Fibroblast of lung (primary cell): ENCODE results near the gene FBXO34. TPM values are rescaled to one million over a fixed set of nuclear protein-coding genes. Genes with fewer than 3 reads are reported as not detected.

Source experiments
- DNase-seq, 2 donors: peaks; one replicate each; pipeline versions ENCODE4 v3.0.0 to v3.0.0-alpha.2; 2010; ENCODE audit warnings: low read depth in 2 of 2
- H2AFZ ChIP-seq: 2 replicates; pipeline ENCODE4 v1.5.1; 2012; ENCODE audit warnings: low read length, control low read depth, inconsistent platforms
- H3K27ac ChIP-seq: 2 replicates; pipeline ENCODE4 v1.5.1; 2011; ENCODE audit warnings: low read length, control low read depth; ENCODE audit not compliant: insufficient read depth
- H3K27me3 ChIP-seq: 2 replicates; pipeline ENCODE4 v1.5.1; 2011; ENCODE audit warnings: mild to moderate bottlenecking, low read length; ENCODE audit not compliant: control insufficient read depth, insufficient read depth
- H3K36me3 ChIP-seq: 2 replicates; pipeline ENCODE4 v1.5.1; 2011; ENCODE audit warnings: low read length; ENCODE audit not compliant: control insufficient read depth, insufficient read depth
- H3K4me1 ChIP-seq: 2 replicates; pipeline ENCODE4 v1.5.1; 2011; ENCODE audit warnings: low read length; ENCODE audit not compliant: control insufficient read depth, insufficient read depth; ENCODE audit errors: extremely low read depth
- H3K4me2 ChIP-seq: 2 replicates; pipeline ENCODE4 v1.5.1; 2011; ENCODE audit warnings: low read length, control low read depth; ENCODE audit not compliant: insufficient read depth; ENCODE audit errors: extremely low read depth
- H3K4me3 ChIP-seq, 4 experiments: fragments of 200-600 bp in 1 of 4; sonication (generic) in 1 of 4; replicated peaks in 1 of 4; 2 replicates each; pipeline ENCODE4 v1.5.1; 2011 to 2016; ENCODE audit warnings: low read length in 4 of 4, low read depth in 3 of 4, mild to moderate bottlenecking in 3 of 4, control low read depth in 2 of 4, inconsistent platforms in 1 of 4, mixed read lengths in 1 of 4; ENCODE audit not compliant: insufficient read depth in 1 of 4; ENCODE audit errors: control extremely low read depth in 1 of 4
- H3K79me2 ChIP-seq: 2 replicates; pipeline ENCODE4 v1.5.1; 2012; ENCODE audit warnings: mild to moderate bottlenecking, low read length, inconsistent platforms; ENCODE audit not compliant: control insufficient read depth, insufficient read depth
- H3K9ac ChIP-seq: 2 replicates; pipeline ENCODE4 v1.5.1; 2011; ENCODE audit warnings: mild to moderate bottlenecking, low read length, control low read depth; ENCODE audit not compliant: insufficient read depth
- H3K9me3 ChIP-seq: 2 replicates; pipeline ENCODE4 v1.5.1; 2012; ENCODE audit warnings: low read depth, low read length; ENCODE audit not compliant: control insufficient read depth, insufficient read depth
- H4K20me1 ChIP-seq: 2 replicates; pipeline ENCODE4 v1.5.1; 2011; ENCODE audit warnings: low read length; ENCODE audit not compliant: control insufficient read depth, insufficient read depth; ENCODE audit errors: extremely low read depth
- CTCF ChIP-seq, 2 donors: IDR thresholded peaks in 1 of 2; conservative IDR thresholded peaks in 1 of 2; 1 replicate in 1 of 2; 2 replicates in 1 of 2; pipeline ENCODE4 v1.5.1; 2011 to 2012; ENCODE audit warnings: low read length in 2 of 2, control low read depth in 1 of 2, inconsistent platforms in 1 of 2, low read depth in 1 of 2, mild to moderate bottlenecking in 1 of 2
- EZH2 ChIP-seq: IDR thresholded peaks from 2 replicates; pipeline ENCODE4 v1.5.1; 2012; ENCODE audit warnings: low read length, control low read depth, mild to moderate bottlenecking; ENCODE audit errors: missing control alignments
- polyA plus RNA-seq, 2 donors: library from polyadenylated mRNA; depleted of rRNA in 1 of 2; stranded (reverse) in 1 of 2; unstranded in 1 of 2; fragments of >200 nt; gene quantifications; 2 replicates each; pipeline ENCODE4 v1.2.1, GENCODE V29; 2011 to 2012; ENCODE audit warnings: missing spikeins in 1 of 2
- total RNA-seq: library from RNA; depleted of rRNA; stranded (reverse); fragments of >200 nt; gene quantifications from 2 replicates; pipeline ENCODE4 v1.2.1, GENCODE V29; 2014

Gene FBXO34
- total and polyA plus RNA-seq, 2 donors (not counting 1 experiment from before 2014, with no cell fraction given): 20.8 to 29.1 TPM

GRCh38 chr14:55317542-55318306 lies 46.5 kb downstream of the FBXO34 start:
- no peaks in the 10 kb centered on the region for H3K4me1 ChIP-seq
- H3K27me3 ChIP-seq: no peaks in the 10 kb centered on the region
- H3K9ac ChIP-seq: no peak overlapping the region
- no peaks in the 10 kb centered on the region for H3K9me3 ChIP-seq
- no peak overlapping the region for H2AFZ ChIP-seq
- TF ChIP-seq CTCF (conservative IDR thresholded peaks at IDR 0.05 in 1 of 2, IDR thresholded peaks at IDR 0.05 in 1 of 2; ENCODE audit: low read depth in 1 of 2, low read length in 2 of 2): no peak
- no peak for TF ChIP-seq EZH2
- H4K20me1 ChIP-seq: no peaks in the 10 kb centered on the region
- DNase-seq: no peak
- H3K27ac ChIP-seq: no peak overlapping the region
- no peak overlapping the region for H3K4me2 ChIP-seq
- H3K36me3 ChIP-seq: no peaks in the 10 kb centered on the region
- no peak overlapping the region for H3K4me3 ChIP-seq
- H3K79me2 ChIP-seq: no peaks in the 10 kb centered on the region

- no peaks in the 10 kb centered on the region for H3K36me3 ChIP-seq
- no peak for DNase-seq
- no peak overlapping the region for H2AFZ ChIP-seq
- no peaks in the 10 kb centered on the region for H3K79me2 ChIP-seq
- H3K9me3 ChIP-seq: no peaks in the 10 kb centered on the region
- H3K27me3 ChIP-seq: no peaks in the 10 kb centered on the region
- no peaks in the 10 kb centered on the region for H3K4me1 ChIP-seq
- no peak overlapping the region for H3K27ac ChIP-seq
- H3K4me3 ChIP-seq: no peak overlapping the region
- H4K20me1 ChIP-seq: no peaks in the 10 kb centered on the region
- no peak overlapping the region for H3K9ac ChIP-seq
- no peak overlapping the region for H3K4me2 ChIP-seq
- no peak for TF ChIP-seq CTCF (conservative IDR thresholded peaks at IDR 0.05 in 1 of 2, IDR thresholded peaks at IDR 0.05 in 1 of 2; ENCODE audit: low read depth in 1 of 2, low read length in 2 of 2)
- no peak for TF ChIP-seq EZH2
These were observed 47.5 kb downstream of the FBXO34 start for GRCh38 chr14:55318694-55319093.

GRCh38 chr14:55323910-55324309 lies 52.7 kb downstream of the FBXO34 start:
- TF ChIP-seq CTCF (conservative IDR thresholded peaks at IDR 0.05 in 1 of 2, IDR thresholded peaks at IDR 0.05 in 1 of 2; ENCODE audit: low read depth in 1 of 2, low read length in 2 of 2) (no peak), EZH2 (no peak)
- peaks cover 2% of the 10 kb centered on the region for H3K79me2 ChIP-seq
- no peaks in the 10 kb centered on the region for H3K36me3 ChIP-seq
- no peak overlapping the region for H2AFZ ChIP-seq
- no peaks in the 10 kb centered on the region for H3K9me3 ChIP-seq
- no peak overlapping the region for H3K27ac ChIP-seq
- H4K20me1 ChIP-seq: no peaks in the 10 kb centered on the region
- no peak overlapping the region for H3K9ac ChIP-seq
- H3K4me2 ChIP-seq: no peak overlapping the region
- no peaks in the 10 kb centered on the region for H3K4me1 ChIP-seq
- no peak overlapping the region for H3K4me3 ChIP-seq
- no peak for DNase-seq
- no peaks in the 10 kb centered on the region for H3K27me3 ChIP-seq
